Esophagus squamous epithelium (tissue), 4 donors: ENCODE measurements around the gene ZNF143.

Experiments
- CTCF ChIP-seq, 6 experiments: fragments of 450-650 bp in 4 of 6; fragments of 200-600 bp in 2 of 6; sonication (generic) in 2 of 6; IDR thresholded peaks; one replicate each; pipeline ENCODE4 v1.5.1; 2016 to 2019; ENCODE audit warnings: antibody characterized with exemption in 6 of 6, mild to moderate bottlenecking in 4 of 6, moderate library complexity in 4 of 6
- POLR2A ChIP-seq, 4 donors: fragments of 450-650 bp; IDR thresholded peaks; one replicate each; pipeline ENCODE4 v1.6.1; 2017; ENCODE audit warnings: antibody characterized with exemption in 4 of 4, mild to moderate bottlenecking in 4 of 4, moderate library complexity in 3 of 4

- TF ChIP-seq CTCF (IDR thresholded peaks at IDR 0.05) (no peak), POLR2A (IDR thresholded peaks at IDR 0.05) (no peak)
Measured at GRCh38 chr11:9569588-9570164, 108.9 kb downstream of the ZNF143 start.
